Muscle of back (tissue), 13 donors: ENCODE data around the gene ZNF232. TPM values are rescaled to one million over a fixed set of nuclear protein-coding genes. Genes with fewer than 3 reads are reported as not detected.
A peak's percentile ranks its signal among the peaks of the same experiment; 100 is the strongest.
"Not testable (repeated sequence)": the region's sequence is repeated elsewhere in the genome, so short reads cannot be mapped to it uniquely, and the experiment has no call there.

Experiments
- DNase-seq, 3 donors: peaks; one replicate each; pipeline versions ENCODE4 v3.0.0 to v3.0.0-alpha.2; 2013
- long read RNA-seq, 9 donors: transcript quantifications; one replicate each; lab custom pipeline, GENCODE V29; 2026
- polyA plus RNA-seq, 10 donors: library from polyadenylated mRNA; unstranded; fragments of 120-200 nt; gene quantifications; one replicate each; pipeline ENCODE4 v1.2.1, GENCODE V29; 2013; ENCODE audit not compliant: insufficient read length in 10 of 10

ZNF232 gene
- 10 to 100 TPM in 8 of 10 donors, 1 to 10 TPM in 2; 8.6 to 33.3 (median 10.7) TPM for polyA plus RNA-seq
- long read RNA-seq, donor 1, partial matches to known transcripts, result 13 of 14 reads
- long read RNA-seq, donor 1, other reads (novel, unspliced or antisense), result 0 of 14 reads
- long read RNA-seq, donor 2, partial matches to known transcripts, result 15 of 16 reads
- long read RNA-seq, donor 2, other reads (novel, unspliced or antisense), result 0 of 16 reads
- long read RNA-seq, donor 3, result 0 reads
- long read RNA-seq, donor 4, partial matches to known transcripts, result 7 of 7 reads
- long read RNA-seq, donor 4, other reads (novel, unspliced or antisense), result 0 of 7 reads
- long read RNA-seq, donor 5, result 0 reads
- long read RNA-seq, donor 6, partial matches to known transcripts, result 14 of 15 reads
- long read RNA-seq, donor 6, other reads (novel, unspliced or antisense), result 0 of 15 reads
- long read RNA-seq, donor 7, result 0 reads
- long read RNA-seq, donor 8, partial matches to known transcripts, result 8 of 9 reads
- long read RNA-seq, donor 8, other reads (novel, unspliced or antisense), result 0 of 9 reads
- long read RNA-seq, donor 9, result 0 reads

- peak; percentile 92 to 97 (median 94) for DNase-seq
These were observed at the start of gene ZNF232 for GRCh38 chr17:5111402-5112204. TSS of gene ZNF232 (minus strand) at chr17:5111878. CDS start at chr17:5111822, 56 bp downstream.

GRCh38 chr17:5160702-5161101 is 49.0 kb upstream of the ZNF232 start:
- DNase-seq, result not testable (repeated sequence)

DNA sequence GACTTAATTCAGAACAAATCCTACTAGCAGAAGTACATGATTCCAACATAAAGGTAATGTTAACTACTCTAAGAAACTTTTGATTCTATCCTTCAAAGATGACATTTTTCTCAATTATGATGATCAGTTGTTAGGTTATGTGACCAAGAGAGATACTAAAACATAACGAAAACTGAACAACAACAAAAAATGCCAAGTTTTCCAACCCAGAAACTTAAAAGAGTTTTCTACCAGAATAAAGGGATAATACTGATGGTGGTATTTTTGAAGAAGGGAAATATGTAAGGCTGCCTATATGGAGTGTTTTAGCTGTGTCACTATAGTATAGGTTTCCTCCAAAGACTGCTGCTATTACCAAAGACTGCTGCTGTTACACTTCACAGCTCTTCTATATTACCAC is 34.4 kb upstream of the ZNF232 start:
- DNase-seq, result not testable (repeated sequence)

DNA sequence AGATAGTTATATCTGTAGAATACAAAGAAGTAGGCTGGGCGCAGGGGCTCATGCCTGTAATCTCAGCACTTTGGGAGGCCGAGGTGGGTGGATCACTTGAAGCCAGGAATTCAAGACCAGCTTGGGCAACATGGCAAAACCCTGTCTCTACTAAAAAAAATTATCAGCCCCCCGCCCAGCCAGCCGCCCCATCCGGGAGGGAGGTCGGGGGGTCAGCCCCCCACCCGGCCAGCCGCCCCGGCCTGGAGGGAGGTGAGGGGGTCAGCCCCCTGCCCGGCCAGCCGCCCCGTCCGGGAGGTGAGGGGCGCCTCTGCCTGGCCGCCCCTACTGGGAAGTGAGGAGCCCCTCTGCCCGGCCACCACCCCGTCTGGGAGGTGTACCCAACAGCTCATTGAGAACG is 31.2 kb upstream of the ZNF232 start:
- not testable (repeated sequence) for DNase-seq

DNA sequence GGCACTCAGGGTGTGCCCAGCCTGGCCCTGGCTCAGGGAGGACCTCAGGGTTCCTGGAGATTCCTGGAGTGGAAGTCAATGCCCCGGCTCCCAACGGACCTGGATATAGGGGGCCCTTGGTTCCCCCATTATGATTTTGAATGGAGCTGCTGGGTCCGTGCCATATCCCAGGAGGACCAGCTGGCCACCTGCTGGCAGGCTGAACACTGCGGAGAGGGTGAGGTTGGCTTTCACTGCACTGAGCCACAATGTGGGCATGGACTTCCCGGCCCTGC is 27.7 kb upstream of the ZNF232 start:
- no peak for DNase-seq

DNA sequence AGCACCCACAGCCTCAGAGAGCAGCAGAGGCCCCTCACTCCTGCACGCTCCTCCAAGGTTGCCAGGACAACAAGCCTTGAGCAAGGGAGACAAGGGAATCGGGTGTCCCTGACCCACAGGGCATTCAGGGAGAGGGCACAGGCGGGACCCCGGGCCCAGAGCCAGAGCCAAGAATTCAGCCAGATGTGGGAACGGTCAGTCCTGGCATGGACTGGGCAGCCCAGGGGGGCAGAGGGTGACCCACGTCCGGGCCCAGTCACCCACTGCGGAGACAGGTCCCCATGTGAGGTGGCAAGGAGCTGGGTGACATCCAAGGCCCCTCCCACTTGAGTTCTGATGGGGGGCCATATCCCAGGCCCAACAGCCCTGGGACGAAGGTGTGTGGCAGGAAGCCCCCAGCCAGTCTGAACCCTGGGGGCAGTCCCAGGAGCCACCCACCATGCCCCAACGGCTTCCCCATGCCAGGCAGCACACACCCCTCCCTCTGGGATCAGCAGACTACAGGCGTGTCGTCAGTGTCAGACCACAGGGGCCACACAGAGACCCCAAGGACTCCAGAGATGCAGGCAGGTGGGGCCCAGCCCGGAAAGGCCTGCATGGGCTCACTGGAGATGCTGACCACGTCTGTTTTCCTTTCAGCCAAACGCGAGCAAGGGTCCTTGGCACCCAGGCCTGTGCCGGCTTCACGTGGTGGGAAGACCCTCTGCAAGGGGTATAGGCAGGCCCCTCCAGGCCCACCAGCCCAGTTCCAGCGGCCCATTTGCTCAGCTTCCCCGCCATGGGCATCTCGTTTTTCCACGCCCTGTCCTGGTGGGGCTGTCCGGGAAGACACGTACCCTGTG is 27.2 kb upstream of the ZNF232 start:
- DNase-seq, result no peak

DNA sequence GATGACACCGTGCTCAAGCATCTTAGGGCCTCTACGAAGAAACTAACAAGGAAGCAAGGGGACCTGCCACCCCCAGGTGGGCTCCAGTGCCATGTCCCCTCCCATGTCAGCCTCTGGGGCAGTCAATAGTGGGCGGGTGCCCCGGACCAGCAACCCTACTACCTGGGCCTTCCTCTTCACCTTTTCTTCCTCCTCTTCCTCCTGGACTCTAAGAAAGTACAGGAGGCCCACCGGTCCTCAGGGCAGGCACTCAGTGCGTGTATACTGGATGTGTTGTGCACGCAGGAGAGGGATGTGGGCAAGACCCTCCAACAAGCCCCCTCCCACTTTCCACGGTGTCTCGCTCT is 26.5 kb upstream of the ZNF232 start:
- not testable (repeated sequence) for DNase-seq

DNA sequence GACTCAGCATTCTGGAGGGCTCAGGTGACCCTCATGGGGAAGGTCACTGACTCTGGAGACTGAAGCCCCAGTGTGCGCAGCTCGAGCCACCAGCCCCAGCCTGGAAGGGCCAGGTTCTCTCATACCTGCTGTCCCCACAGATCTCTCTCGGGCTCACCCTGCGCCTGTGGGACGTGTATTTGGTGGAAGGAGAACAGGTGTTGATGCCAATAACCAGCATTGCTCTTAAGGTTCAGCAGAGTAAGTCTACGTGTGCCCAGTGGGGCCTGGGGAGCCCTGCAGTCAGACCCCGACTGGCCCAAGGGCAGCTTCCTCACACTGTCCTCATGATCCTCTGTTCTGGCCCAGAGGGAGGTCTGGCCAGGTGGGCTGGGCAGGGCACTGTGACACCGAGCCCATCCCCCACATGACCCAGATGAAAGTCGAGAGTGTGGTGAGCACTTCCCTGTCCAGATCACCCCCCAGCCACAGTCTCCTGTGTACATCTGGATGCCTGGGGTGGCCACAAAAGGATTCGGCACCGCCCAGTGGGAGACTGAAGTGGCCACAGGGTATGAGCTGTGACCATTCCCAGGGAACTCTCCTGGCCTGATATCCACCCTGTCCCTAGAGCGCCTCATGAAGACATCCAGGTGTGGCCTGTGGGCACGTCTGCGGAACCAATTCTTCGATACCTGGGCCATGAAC is 26.0 kb upstream of the ZNF232 start:
- not testable (repeated sequence) for DNase-seq

DNA sequence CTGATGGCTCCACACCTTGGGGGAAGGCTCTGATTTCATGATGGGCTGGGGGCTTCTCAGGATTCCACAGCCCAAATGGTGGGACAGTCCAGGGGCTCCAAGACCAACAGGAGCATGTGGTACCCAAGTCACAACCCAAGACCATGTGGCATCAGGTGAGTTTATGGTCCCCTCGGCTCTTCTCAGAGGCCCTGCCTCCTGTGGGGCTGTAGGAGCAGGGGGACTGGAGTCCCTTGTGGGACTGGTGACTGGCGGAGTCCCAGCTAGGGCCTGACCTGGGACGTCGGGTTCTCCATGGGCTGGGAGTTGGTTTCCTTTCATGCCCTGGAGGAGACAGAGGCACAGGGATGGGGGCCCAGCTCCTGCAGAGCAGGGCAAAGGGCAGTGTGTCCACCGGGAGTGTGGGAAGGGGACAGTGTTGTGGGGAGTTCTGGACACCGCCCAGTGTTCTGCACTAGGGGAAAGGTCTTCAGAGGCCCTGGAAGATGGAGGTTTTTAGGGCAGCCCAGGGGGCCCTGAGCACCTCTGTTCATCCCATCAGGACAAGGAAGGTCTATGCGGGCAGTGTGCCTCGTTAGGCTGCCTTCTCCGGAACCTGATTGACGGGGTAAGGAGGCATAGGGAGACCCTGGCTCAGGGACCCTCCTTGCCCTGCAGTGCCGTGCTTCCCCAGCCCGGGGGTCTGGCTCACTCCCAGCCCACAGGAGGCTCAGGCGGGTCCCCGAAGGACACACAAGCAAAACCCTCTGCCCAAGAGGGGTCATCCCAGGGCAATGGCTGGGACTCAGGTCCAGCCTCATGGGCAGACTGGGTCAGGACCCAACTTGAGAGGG is 25.1 kb upstream of the ZNF232 start:
- DNase-seq, result not testable (repeated sequence)

GRCh38 chr17:5135726-5136579 is 24.3 kb upstream of the ZNF232 start:
- DNase-seq, result no peak

GRCh38 chr17:5135131-5135712 is 23.5 kb upstream of the ZNF232 start:
- not testable (repeated sequence) for DNase-seq

DNA sequence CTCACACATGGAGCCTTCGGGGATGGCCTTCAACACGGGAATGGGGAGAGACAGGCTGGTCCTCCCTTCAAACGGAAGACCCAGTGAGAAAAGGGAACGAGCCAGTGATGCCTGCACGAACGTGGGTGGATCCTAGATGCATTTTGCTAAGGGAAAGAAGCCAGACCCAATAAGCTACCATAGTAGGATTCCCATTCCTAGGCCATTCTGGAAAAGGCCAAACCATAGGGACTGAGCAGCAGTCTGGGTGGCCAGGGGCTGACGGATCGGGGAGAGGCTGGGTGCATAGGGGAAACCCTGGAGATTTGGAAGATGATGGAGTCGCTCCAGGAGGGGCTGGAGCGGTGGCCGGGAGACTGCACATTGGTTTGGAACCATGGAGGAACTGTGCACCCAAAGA is 22.9 kb upstream of the ZNF232 start:
- DNase-seq, result not testable (repeated sequence)

DNA sequence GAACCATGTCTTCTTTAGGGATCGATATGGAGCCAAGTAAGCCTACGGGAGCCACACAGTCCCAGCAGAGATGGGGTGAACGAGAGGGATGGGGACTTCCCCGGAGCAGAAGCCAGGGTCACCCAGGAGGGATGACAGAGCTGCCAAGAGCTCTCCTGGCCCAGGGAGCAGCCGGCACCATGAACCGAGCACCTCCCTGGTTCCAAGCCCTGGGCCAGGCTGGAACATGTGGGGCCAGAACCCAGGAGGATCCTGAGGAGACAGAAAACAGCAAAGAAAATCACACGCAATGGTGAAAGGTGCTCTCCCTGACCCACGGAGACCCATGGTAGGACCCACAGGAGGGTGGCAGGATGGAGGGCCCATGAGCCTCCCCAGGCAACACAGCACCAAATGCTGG is 22.3 kb upstream of the ZNF232 start:
- DNase-seq, result not testable (repeated sequence)

DNA sequence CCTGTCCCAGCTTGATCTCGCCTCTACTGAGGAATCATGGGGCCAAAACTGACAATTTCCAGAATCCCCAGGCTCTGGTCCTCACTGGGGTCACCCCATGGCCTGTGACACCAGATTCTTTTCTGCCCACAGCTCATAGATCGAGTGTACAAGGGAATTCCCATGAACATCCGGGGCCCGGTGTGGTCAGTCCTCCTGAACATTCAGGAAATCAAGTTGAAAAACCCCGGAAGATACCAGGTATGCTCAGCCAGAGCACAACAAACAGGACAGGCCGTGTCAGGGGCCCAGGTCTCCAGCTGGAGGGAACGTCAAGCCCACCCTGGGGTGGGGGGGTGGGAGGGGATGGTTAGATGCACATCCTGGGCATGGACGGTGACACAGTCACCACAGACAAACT is 21.6 kb upstream of the ZNF232 start:
- no peak for DNase-seq

- not testable (repeated sequence) for DNase-seq
These were observed 21.0 kb upstream of the ZNF232 start for GRCh38 chr17:5132503-5133225.

- not testable (repeated sequence) for DNase-seq
These were observed 20.3 kb upstream of the ZNF232 start for GRCh38 chr17:5131799-5132502.

- no peak for DNase-seq
These were observed 19.6 kb upstream of the ZNF232 start for GRCh38 chr17:5131146-5131715.
